Neural cell (in vitro differentiated cells): Measurements from ENCODE around the gene SLC5A11. TPM values are rescaled to one million over a fixed set of nuclear protein-coding genes. Genes with fewer than 3 reads are reported as not detected.

Experiments used
- H2AFZ ChIP-seq: fragments of 200-600, 300-800 bp; sonication (generic), shearing (Covaris generic); 2 replicates; pipeline ENCODE4 v1.6.0; 2014; ENCODE audit warnings: low read depth, mild to moderate bottlenecking, antibody characterized with exemption, low read length, moderate library complexity
- H3F3A ChIP-seq: fragments of 200-600 bp; shearing (Covaris generic); 2 replicates; pipeline ENCODE4 v1.6.1; 2016; ENCODE audit warnings: mild to moderate bottlenecking, moderate library complexity, mixed read lengths, antibody characterized with exemption, low read length; ENCODE audit not compliant: insufficient read depth, poor library complexity, severe bottlenecking
- H3K27ac ChIP-seq: fragments of 200-600, 300-800 bp; sonication (generic), shearing (Covaris generic); 2 replicates; pipeline ENCODE4 v1.5.1; 2014; ENCODE audit warnings: mild to moderate bottlenecking, low read length, moderate library complexity
- H3K27me3 ChIP-seq: fragments of 300-800, 200-600 bp; sonication (generic), shearing (Covaris generic); 2 replicates; pipeline ENCODE4 v1.6.0; 2014; ENCODE audit warnings: mild to moderate bottlenecking, low read depth, low read length, moderate library complexity; ENCODE audit not compliant: insufficient read depth
- H3K36me3 ChIP-seq: fragments of 300-800, 200-600 bp; sonication (generic), shearing (Covaris generic); 2 replicates; pipeline ENCODE4 v1.5.1; 2014; ENCODE audit warnings: mild to moderate bottlenecking, antibody characterized with exemption, low read length, moderate library complexity; ENCODE audit not compliant: insufficient read depth
- H3K4me2 ChIP-seq: fragments of 300-800, 200-600 bp; sonication (generic), shearing (Covaris generic); 2 replicates; pipeline ENCODE4 v1.6.0; 2014; ENCODE audit warnings: mild to moderate bottlenecking, low read length
- H3K4me3 ChIP-seq: fragments of 300-800, 200-600 bp; sonication (generic), shearing (Covaris generic); 2 replicates; pipeline ENCODE4 v1.5.1; 2014; ENCODE audit warnings: mild to moderate bottlenecking, low read length, moderate library complexity
- H3K79me2 ChIP-seq: fragments of 200-600 bp; shearing (Covaris generic); replicated peaks from 2 replicates; pipeline ENCODE4 v1.6.0; 2014; ENCODE audit warnings: mild to moderate bottlenecking, low read length, moderate library complexity; ENCODE audit not compliant: insufficient read depth
- H3K9ac ChIP-seq: fragments of 300-800, 200-600 bp; sonication (generic), shearing (Covaris generic); 2 replicates; pipeline ENCODE4 v1.6.1; 2016; ENCODE audit warnings: mild to moderate bottlenecking, low read length, mixed read lengths
- H3K9me2 ChIP-seq: fragments of 200-600 bp; shearing (Covaris generic); 2 replicates; pipeline ENCODE4 v1.6.1; 2016; ENCODE audit warnings: mild to moderate bottlenecking, low read length, mixed read lengths; ENCODE audit not compliant: insufficient read depth
- H3K9me3 ChIP-seq: fragments of 200-600, 300-800 bp; sonication (generic), shearing (Covaris generic); 2 replicates; pipeline ENCODE4 v1.6.1; 2016; ENCODE audit warnings: mild to moderate bottlenecking, mixed run types, low read length, moderate library complexity, mixed read lengths
- H4K20me1 ChIP-seq: fragments of 200-600 bp; shearing (Covaris generic); 2 replicates; pipeline ENCODE4 v1.6.1; 2016; ENCODE audit warnings: mild to moderate bottlenecking, mixed run types; ENCODE audit not compliant: insufficient read depth
- CTCF ChIP-seq: fragments of 450-650 bp; IDR thresholded peaks from 2 replicates; pipeline ENCODE4 v1.5.1; 2014; ENCODE audit warnings: antibody characterized with exemption, mild to moderate bottlenecking, moderate library complexity; ENCODE audit not compliant: poor library complexity, severe bottlenecking
- EP300 ChIP-seq: fragments of 450-650 bp; conservative IDR thresholded peaks from 2 replicates; pipeline ENCODE4 v1.6.1; 2014; ENCODE audit warnings: antibody characterized with exemption, mild to moderate bottlenecking, moderate library complexity; ENCODE audit not compliant: poor library complexity, severe bottlenecking
- EZH2 ChIP-seq: fragments of 200-600, 300-800 bp; shearing (Covaris generic), sonication (generic); IDR thresholded peaks from 2 replicates; pipeline ENCODE4 v1.6.1; 2014; ENCODE audit warnings: antibody characterized with exemption, low read length, borderline replicate concordance, mild to moderate bottlenecking; ENCODE audit not compliant: insufficient read depth, poor library complexity, severe bottlenecking
- MXI1 ChIP-seq: fragments of 450-650 bp; conservative IDR thresholded peaks from 2 replicates; pipeline ENCODE4 v1.6.1; 2014; ENCODE audit warnings: antibody characterized with exemption, mild to moderate bottlenecking; ENCODE audit not compliant: poor library complexity, severe bottlenecking
- POLR2AphosphoS5 ChIP-seq: IDR thresholded peaks from 2 replicates; pipeline ENCODE4 v1.6.1; 2012
- RAD21 ChIP-seq: fragments of 450-650 bp; conservative IDR thresholded peaks from 2 replicates; pipeline ENCODE4 v1.6.1; 2014; ENCODE audit warnings: antibody characterized with exemption, mild to moderate bottlenecking, moderate library complexity
- REST ChIP-seq: IDR thresholded peaks from 2 replicates; pipeline ENCODE4 v1.6.1; 2012; ENCODE audit warnings: borderline replicate concordance
- SMC3 ChIP-seq: fragments of 450-650 bp; conservative IDR thresholded peaks from 2 replicates; pipeline ENCODE4 v1.6.1; 2014; ENCODE audit warnings: antibody characterized with exemption, mild to moderate bottlenecking, moderate library complexity; ENCODE audit not compliant: poor library complexity
- TAF1 ChIP-seq: IDR thresholded peaks from 2 replicates; pipeline ENCODE4 v1.6.1; 2012; ENCODE audit warnings: low read depth
- polyA plus RNA-seq: library from polyadenylated mRNA; depleted of rRNA; stranded (reverse); fragments of >200 nt; gene quantifications from 2 replicates; pipeline ENCODE4 v1.2.3, GENCODE V29; 2014

Gene SLC5A11
- polyA plus RNA-seq, 1 donor from 2014 or later = not detected

GRCh38 chr16:24846548-24847357 lies 990 bp downstream of the SLC5A11 start:
- Histone ChIP-seq H3K4me3 (no peak overlapping the region), H2AFZ (no peak overlapping the region), H3K27me3 (no peaks in the 10 kb centered on the region), H3K9me2 (no peaks in the 10 kb centered on the region), H3K4me2 (no peak overlapping the region), H3F3A (no peaks in the 10 kb centered on the region), H3K9me3 (no peaks in the 10 kb centered on the region), H3K36me3 (no peaks in the 10 kb centered on the region), H3K9ac (no peak overlapping the region), H4K20me1 (no peaks in the 10 kb centered on the region), H3K79me2 (no peaks in the 10 kb centered on the region), H3K27ac (no peak overlapping the region)
- no peak for TF ChIP-seq RAD21
- TF ChIP-seq TAF1 = no peak
- TF ChIP-seq SMC3 = no peak
- no peak for TF ChIP-seq CTCF
- no peak for TF ChIP-seq POLR2AphosphoS5
- TF ChIP-seq EZH2 = no peak

- Histone ChIP-seq H3K27ac (no peak overlapping the region), H2AFZ (no peak overlapping the region), H4K20me1 (no peaks in the 10 kb centered on the region), H3K36me3 (no peaks in the 10 kb centered on the region), H3K4me3 (no peak overlapping the region), H3K9ac (no peak overlapping the region), H3K4me2 (no peak overlapping the region), H3F3A (no peaks in the 10 kb centered on the region), H3K9me3 (no peaks in the 10 kb centered on the region), H3K9me2 (no peaks in the 10 kb centered on the region), H3K79me2 (no peaks in the 10 kb centered on the region), H3K27me3 (no peaks in the 10 kb centered on the region)
- no peak for TF ChIP-seq SMC3
- TF ChIP-seq TAF1 = no peak
- TF ChIP-seq MXI1 = no peak
- TF ChIP-seq CTCF = no peak
- no peak for TF ChIP-seq EP300
- no peak for TF ChIP-seq POLR2AphosphoS5
- no peak for TF ChIP-seq REST
Measured at GRCh38 chr16:24847358-24847664, 1.5 kb downstream of the SLC5A11 start.
